OCI-LY3 (cell line): ENCODE results near the gene OR3A3.

Experiments
- H2AFZ ChIP-seq: fragments of 200-600, 300-600 bp; shearing (Covaris generic); 2 replicates; pipeline ENCODE4 v1.6.0; 2014; ENCODE audit warnings: antibody characterized with exemption, low read depth, low read length
- H3K27ac ChIP-seq: fragments of 200-600, 300-600 bp; sonication (generic); 2 replicates; pipeline ENCODE4 v1.5.1; 2014; ENCODE audit warnings: mild to moderate bottlenecking, low read length, moderate library complexity, mixed read lengths
- H3K27me3 ChIP-seq: fragments of 200-600, 300-600 bp; sonication (generic); 2 replicates; pipeline ENCODE4 v1.6.1; 2014; ENCODE audit warnings: low read depth, low read length, mixed read lengths
- H3K36me3 ChIP-seq: fragments of 200-600, 300-600 bp; sonication (generic); replicated peaks from 2 replicates; pipeline ENCODE3; 2014; ENCODE audit warnings: low read depth, low read length, mixed read lengths
- H3K4me1 ChIP-seq: fragments of 300-600, 200-600 bp; sonication (generic); 2 replicates; pipeline ENCODE4 v1.6.1; 2014; ENCODE audit warnings: low read length, mixed read lengths
- H3K4me2 ChIP-seq: fragments of 200-600, 300-600 bp; sonication (generic); 2 replicates; pipeline ENCODE4 v1.6.1; 2014; ENCODE audit warnings: low read length, mixed read lengths
- H3K4me3 ChIP-seq: fragments of 300-600, 200-600 bp; sonication (generic); 2 replicates; pipeline ENCODE4 v1.5.1; 2014; ENCODE audit warnings: antibody characterized with exemption, mild to moderate bottlenecking, low read length, moderate library complexity
- H3K79me2 ChIP-seq: fragments of 300-600, 200-600 bp; shearing (Covaris generic); 2 replicates; pipeline ENCODE4 v1.6.1; 2014; ENCODE audit warnings: mild to moderate bottlenecking, low read length, mixed read lengths
- H3K9ac ChIP-seq: fragments of 300-600, 200-600 bp; shearing (Covaris generic); 2 replicates; pipeline ENCODE4 v1.6.0; 2014; ENCODE audit warnings: mild to moderate bottlenecking, low read length, moderate library complexity
- H3K9me3 ChIP-seq: fragments of 200-600, 300-600 bp; shearing (Covaris generic); 2 replicates; pipeline ENCODE4 v1.6.1; 2014; ENCODE audit warnings: low read length, mixed read lengths; ENCODE audit not compliant: insufficient read depth
- H4K20me1 ChIP-seq: fragments of 200-600, 300-600 bp; sonication (generic); 2 replicates; pipeline ENCODE4 v1.6.1; 2016; ENCODE audit warnings: low read length, mixed read lengths; ENCODE audit not compliant: insufficient read depth
- EZH2phosphoT487 ChIP-seq: fragments of 200-600 bp; shearing (Covaris generic); IDR thresholded peaks from 2 replicates; pipeline ENCODE4 v1.6.1; 2018; ENCODE audit warnings: antibody characterized with exemption, mixed run types, low read depth
- TF ChIP-seq, protein P1 (sequence below): fragments of 200-600, 300-600 bp; sonication (generic); IDR thresholded peaks from 2 replicates; pipeline ENCODE4 v1.5.1; 2014; ENCODE audit warnings: antibody characterized with exemption, low read length, low read depth

Gene OR3A3

DNA sequence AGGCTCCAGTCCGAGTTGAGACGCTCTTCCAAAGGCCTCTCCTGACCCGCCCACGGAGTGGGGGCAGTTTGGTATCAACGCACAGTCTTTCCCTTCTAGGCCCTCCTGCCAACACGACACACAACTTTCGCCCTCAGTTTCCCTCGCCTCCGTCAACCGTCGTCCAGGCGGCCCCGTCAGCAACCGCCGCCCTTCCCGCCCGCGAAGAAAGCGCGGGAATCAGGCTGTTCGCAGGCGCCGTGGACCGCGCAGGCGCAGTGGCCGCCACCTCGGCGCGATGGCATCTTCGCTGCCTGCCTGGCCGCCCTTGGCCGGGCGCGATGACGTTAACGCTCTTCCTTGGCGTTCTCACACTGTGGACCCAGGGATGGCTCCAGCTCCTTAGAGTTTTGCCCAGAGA lies 60.4 kb downstream of the OR3A3 start, which contains the start of gene SPATA22:
Gene SPATA22 (minus strand): TSS at position 221 of the 400 bp plus-strand sequence. CDS start 2,494 bp downstream, outside the sequence.
- TF ChIP-seq, protein P1, sequence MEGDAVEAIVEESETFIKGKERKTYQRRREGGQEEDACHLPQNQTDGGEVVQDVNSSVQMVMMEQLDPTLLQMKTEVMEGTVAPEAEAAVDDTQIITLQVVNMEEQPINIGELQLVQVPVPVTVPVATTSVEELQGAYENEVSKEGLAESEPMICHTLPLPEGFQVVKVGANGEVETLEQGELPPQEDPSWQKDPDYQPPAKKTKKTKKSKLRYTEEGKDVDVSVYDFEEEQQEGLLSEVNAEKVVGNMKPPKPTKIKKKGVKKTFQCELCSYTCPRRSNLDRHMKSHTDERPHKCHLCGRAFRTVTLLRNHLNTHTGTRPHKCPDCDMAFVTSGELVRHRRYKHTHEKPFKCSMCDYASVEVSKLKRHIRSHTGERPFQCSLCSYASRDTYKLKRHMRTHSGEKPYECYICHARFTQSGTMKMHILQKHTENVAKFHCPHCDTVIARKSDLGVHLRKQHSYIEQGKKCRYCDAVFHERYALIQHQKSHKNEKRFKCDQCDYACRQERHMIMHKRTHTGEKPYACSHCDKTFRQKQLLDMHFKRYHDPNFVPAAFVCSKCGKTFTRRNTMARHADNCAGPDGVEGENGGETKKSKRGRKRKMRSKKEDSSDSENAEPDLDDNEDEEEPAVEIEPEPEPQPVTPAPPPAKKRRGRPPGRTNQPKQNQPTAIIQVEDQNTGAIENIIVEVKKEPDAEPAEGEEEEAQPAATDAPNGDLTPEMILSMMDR: no peak
- no peak for TF ChIP-seq EZH2phosphoT487
- H3K79me2 ChIP-seq: no peaks in the 10 kb centered on the region

DNA sequence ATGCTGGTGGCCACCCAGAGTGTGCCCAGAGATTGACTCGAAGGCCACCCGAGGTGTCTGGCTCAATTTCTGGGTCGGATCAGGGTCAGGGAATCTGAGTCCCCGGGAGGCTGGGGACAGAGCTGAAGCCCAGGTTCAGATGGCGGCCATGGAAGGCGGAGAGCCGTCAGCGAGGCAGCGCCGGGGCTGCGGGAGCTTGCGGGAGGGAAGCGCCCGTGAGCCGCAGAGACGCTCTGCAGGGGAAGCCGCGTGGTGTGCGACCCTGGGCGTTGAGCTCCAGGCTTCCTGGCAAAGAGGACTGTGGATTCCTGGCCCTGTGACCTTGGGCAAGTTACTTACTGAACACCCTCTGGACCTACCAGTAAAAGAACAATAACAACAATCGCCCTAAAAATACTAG lies 61.0 kb downstream of the OR3A3 start:
- H2AFZ ChIP-seq: no peak overlapping the region
- no peak for TF ChIP-seq EZH2phosphoT487
- TF ChIP-seq, protein P1: no peak
- no peaks in the 10 kb centered on the region for H3K36me3 ChIP-seq
- no peaks in the 10 kb centered on the region for H3K9me3 ChIP-seq
- H3K4me2 ChIP-seq: no peak overlapping the region
- no peaks in the 10 kb centered on the region for H4K20me1 ChIP-seq
- H3K9ac ChIP-seq: no peak overlapping the region
- no peaks in the 10 kb centered on the region for H3K27me3 ChIP-seq
- H3K4me1 ChIP-seq: no peaks in the 10 kb centered on the region
- no peaks in the 10 kb centered on the region for H3K79me2 ChIP-seq
- H3K27ac ChIP-seq: no peak overlapping the region
- H3K4me3 ChIP-seq: no peak overlapping the region

More for the DNA sequence above, 60.4 kb downstream of the OR3A3 start, which contains the start of gene SPATA22:
- H3K4me3 ChIP-seq: no peak within 1 kb of the TSS
- no peak within 1 kb of the TSS for H2AFZ ChIP-seq
- H4K20me1 ChIP-seq: no peaks in the 10 kb centered on the region
- no peaks in the 10 kb centered on the region for H3K4me1 ChIP-seq
- no peaks in the 10 kb centered on the region for H3K9me3 ChIP-seq
- H3K4me2 ChIP-seq: no peak within 1 kb of the TSS
- no peaks in the 10 kb centered on the region for H3K36me3 ChIP-seq
- no peak within 1 kb of the TSS for H3K27ac ChIP-seq
- H3K27me3 ChIP-seq: no peaks in the 10 kb centered on the region
- H3K9ac ChIP-seq: no peak within 1 kb of the TSS
